Stromal cell of bone marrow (primary cell): Measurements from ENCODE around the gene SMARCD2.
A peak's percentile ranks its signal among the peaks of the same experiment; 100 is the strongest.

ENCODE experiments used
- DNase-seq: peaks from one replicate; pipeline ENCODE4 v3.0.0-alpha.2; 2012; ENCODE audit warnings: low read depth

SMARCD2 gene

DNA sequence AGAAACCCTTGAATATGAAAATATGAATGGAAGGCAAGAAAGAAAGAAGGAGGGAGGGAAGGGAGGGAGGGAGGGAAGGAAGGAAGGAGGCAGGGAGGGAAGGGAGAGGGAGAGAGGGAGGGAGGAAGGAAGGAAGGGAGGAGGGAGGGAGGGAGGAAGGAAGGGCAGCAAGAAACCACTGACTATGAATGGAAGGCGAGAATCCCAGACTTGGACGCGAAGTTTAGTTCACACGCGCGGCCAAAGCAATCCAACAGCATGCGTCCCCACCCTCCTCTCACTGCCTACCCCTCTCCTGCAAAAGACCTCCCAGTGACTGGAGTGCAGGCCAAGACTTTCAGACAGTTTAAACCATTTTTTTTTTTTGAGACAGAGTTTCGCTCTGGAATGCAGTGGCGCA, 7.9 kb upstream of the SMARCD2 start:
- DNase-seq: no peak

DNA sequence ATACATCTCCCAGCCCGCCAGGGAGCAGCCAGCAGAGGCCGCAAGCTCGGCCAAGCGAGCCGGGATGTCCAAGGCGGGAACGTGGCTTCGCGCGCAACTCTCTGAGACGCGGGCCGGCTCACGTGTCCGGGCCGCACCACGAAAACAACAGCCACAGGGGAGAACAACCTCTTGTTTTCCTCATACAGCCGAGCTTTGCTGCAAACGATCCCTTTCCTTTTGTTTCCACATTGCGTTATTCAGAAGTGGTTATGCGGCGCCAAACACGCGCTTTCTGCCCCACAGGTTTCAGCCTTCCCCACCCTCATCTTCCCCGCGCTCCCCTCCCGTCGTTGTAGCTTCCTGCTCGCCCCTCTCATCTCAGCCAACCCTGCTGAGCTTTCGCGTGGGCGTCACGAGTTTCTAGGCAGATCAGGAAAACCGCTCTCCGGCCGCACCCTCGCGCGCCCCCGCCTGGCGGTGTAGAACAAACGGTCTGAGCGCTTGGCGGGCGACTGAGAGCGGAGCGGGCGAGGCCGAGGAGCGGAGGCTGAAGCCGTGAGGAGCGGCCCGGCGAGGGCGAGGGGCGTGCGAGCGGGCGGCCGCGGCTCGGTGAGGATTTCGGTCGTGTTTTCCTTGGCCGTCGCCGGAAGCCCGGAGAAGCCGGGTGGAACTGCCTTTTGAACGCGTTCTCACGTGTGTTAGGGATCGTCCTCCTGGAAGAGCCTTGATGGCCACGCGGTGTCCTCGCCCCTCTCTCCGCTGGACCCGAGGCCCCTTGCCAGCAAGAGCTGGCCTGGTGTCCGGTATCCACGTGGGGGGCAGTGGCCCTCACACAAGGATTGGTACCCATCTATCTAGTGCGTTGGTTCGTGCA, 6.6 kb upstream of the SMARCD2 start:
- DNase-seq: peak; percentile 77

DNA sequence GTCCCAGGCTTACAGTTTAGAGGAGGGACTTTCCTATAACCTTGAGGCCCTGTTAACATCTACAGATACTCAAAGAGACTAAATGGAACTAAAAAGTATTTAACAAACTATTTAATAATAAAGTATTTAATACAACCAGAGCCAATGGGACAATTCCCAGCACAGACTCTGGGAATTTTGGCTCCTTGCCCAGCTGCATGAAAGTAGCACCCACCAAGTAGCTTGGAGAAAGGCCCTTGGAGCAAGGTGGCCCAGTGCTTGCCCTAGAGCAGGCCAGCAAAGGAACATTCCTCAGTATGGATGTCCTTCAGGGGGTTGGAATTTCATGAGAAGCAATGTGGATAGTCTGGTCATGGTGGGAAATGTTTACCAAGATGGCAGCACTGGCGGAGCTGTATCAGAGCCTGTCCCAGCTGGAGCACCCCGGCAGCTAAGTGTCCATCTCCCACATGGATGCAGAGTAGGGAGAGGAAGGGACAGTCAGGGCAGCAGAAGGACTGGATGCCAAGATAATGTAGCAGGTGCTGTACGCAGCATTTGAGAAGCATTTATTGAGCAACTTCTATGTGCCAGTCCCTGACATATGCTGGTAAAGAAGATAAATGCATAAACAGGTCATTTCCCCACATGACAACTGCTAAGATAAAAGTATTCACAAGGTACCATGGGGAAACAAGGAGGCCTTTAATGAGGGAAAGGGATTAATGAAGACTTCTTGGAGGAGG, 5.2 kb upstream of the SMARCD2 start:
- DNase-seq: no peak

DNA sequence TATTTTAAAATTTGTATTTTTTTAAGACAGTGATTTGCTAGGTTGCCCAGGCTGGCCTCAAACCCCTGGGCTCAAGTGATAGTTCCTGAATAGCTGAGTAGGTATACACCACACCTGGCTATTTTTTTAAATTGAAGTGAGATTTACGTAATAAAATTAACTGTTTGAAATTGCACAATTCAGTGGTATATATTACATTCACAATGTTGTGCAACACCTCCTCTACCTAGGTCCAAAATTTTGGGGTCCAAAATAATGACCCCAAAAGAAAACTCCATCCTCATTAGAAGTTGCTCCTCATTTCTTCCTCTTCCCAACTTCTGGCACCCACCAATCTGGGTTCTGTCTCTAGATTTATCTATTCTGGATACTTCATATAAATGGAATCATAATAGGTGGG, 3.0 kb upstream of the SMARCD2 start:
- DNase-seq: no peak

DNA sequence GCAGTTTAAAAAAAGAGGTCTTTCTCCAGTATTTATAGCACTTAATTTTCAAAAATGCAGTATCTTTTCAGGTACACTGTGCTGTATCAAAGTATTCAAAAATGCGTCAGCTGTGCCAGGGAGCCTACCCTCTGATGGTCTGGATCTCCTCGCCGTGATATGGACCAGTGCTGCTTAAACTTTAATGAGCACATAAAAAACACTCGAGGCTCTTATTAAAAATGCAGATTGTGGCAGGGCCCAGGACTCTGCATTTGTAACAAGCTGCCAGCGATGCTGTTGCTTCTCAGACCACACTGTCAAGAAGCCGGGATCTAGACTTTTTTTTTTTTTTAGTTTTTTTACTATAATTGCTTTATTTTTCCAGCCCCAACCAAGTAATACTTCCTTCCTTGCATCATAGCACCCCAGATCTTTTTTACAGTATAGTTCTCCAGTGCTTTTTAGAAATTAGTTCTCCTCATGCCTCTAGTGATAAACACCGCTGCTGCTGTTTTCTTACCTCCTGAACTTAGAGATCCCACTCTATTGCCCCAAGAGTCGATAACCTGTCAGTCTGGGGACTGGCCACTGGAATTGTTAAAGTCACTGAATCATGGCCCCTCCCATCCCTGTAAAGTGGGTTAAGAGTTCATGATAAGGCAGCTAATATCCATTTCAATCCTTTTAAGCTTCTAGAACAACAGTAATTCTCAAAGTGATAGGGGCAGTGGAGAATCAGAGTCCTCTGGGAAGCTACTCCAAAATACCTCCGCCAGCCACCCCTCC, 1.6 kb upstream of the SMARCD2 start:
- no peak for DNase-seq

DNA sequence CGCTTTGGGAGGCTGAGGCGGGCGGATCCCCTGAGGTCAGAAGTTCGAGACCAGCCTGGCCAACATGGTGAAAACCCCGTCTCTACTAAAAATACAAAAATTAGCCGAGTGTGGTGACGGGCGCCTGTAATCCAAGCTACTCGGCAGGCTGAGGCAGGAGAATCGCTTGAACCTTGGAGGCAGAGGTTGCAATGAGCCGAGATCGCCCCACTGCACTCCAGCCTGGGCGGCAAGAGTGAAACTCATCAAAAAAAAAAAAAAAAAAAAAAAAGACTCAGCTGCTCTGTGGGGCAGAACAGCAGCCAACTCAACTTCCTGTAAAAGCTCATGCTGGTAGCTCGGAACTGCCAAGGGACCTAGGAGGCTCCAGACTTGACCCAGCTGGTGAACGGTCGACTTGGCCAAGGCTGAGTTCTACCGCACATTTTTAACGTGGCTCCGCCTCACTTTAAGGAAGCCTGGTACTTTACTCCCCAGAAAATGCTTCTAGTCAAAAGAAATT, 953 bp upstream of the SMARCD2 start:
- peak; percentile 77 for DNase-seq

DNA sequence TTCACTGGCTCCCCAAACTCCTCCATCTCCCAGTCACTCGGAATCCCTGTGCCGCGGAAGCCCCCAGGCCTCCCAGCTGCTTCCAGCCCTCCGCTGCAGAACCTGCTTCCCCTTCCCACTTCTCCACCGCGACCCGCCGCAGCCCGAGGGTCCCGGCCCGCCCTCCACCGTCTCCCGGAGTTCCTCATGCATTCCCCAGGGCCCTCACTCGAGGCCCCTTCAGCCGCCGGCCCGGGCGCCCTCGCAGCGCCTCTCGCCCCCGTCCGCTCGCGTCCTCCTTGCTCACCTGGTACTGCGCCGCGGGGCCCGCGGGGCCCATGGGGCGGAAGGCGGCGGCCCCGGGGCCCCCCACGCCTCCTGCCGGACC, 329 bp downstream of the SMARCD2 start:
- no peak for DNase-seq

DNA sequence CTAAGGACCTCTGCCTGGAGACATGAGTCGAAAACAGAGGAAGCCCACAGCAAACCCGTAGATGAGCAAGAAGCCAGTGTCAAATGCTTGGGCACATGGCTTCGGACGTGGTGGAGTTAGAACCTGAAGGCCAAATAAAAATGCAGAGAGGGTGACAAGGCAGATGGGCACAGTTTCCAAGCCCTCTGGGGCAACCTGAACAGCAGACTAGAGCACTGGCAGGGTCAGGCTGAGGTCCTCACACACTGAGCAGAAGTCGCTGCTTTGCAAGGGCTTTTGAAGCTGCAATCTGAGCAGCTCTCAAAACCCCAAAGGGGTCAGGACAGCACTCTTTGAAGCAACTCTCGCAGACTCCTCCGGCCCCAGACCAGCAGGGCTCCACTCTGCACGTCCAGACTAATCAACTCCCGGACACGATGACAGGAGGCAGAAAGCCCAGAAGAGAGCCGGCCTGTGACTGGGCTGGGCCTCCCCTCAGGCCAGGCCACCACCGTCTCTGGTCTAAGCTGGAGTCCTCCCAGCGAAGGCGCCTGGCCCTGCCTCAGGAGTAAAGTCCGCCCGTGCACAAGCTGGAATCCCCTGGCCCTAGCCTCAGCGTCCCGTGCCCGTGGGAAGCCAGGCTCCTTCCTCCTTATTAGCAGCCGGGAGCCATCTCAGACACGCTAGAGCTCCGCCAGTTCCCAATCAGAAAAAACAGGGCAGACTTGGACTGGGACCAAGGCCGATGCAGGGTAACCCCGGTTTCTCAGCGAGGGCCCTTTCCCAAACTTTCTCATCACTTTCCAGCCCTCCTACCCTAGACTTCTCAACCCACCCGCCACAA, 924 bp downstream of the SMARCD2 start:
- DNase-seq: no peak

DNA sequence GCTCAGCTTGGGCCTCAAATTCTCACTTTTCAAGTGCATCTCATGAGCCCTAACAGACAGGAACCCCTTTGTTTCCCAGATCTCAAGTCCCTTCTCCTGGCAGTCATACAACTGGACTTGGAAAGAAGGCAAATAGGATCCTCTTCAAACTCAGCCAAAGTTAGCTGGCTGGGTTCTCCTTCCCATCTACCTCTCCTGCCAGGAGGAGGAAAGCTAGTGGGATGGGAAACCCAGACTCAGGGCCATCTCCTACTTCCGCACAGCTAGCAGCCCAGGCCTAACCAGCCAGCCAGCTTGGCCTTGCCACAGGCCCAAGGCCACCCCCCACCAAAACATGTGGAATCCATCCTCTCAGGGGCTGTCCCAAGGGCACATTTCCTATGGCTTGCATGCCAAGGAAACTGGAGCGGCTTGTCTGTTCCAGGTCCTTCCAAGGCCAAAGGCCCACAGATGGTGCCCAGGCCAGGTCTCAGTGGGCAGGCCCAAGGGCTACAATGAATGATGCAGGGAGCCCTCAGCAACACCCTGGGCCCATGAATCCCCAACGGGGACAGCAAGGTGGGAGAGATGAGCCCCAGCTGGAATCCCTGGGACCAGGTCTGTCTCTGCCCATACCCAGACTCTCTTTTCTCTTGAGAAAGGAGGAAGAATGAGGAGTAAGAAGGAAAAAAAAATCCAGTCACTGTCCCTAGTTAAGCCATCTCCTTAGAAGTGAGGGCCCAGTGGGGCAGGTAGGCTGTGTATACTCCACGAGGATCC, 1.7 kb downstream of the SMARCD2 start:
- DNase-seq: no peak

DNA sequence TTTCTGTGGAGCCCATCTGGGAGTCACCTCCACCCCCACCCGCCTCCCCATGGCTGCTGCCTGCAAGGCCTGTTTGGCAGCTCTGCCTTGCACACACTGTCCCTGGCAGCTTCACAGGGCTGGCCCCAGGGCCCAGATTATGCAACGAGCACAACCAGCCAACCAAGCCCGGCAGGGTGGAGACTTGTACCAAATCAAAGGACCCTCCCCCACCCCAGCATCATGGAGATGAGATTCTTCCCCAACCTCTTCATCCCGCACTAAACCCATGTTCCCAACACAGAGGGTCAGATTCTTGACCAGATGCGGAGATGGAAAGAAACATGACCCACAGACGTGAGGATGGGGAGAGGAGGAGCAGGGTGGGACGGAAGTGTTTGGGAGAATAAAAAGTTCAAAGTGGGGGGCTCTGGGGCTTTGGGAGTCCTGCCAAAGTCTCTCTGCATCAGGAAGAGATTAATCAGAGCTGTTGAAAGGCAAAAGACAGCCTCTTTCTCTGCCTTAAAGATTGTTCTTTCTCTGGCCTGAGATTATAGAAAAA, 3.8 kb downstream of the SMARCD2 start:
- DNase-seq: peak; percentile 63

DNA sequence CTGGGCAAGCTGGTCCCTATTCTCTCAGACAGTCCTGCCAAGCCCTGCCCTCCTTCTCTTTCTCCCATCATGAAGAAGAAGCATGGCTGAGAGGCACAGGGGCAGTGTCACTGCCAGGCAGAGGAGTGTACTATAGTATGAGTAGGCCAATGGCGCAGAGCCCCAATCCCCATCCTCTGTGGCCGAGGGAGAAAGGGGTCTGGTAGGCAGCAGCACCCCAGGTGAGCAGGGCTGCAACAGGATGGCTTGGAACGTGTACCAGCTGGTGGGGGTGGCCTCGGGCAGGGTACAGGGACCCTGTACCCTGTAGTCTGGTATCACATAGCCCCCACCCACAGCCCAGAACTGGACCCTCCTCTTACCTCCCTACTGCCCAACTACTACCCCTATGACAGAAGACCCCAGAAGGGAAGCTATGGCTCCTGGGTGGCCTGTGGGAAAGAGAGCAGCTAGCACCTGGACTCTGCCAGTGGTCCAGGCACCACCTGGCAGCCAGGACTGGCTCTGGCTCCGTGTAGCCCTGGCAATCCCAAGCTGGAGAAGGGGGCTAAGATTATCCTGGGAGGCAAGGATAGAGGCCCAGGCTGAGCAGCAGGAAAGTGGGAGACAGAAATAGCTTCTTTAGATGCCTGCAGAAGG, 4.4 kb downstream of the SMARCD2 start:
- DNase-seq: no peak

DNA sequence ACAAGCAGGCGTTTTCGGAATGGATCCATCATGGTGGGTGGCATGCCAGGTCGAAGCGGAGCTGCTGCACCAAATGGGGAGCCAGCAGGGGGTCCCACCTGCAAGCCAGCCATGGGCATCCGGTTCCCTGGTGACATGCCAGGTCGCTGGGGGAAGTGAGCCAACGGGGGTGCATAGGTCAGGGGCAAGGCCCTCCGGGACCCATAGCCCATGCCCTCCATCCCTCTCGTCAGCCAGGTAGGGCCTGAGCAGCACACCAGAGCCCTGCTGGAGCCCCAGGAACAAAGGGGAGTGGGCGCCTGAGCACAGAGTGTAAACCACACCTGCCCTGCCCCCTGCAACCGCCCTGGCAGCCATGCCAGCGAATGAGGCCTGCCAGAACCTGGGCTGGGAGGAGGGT, 5.0 kb downstream of the SMARCD2 start:
- DNase-seq: no peak

DNA sequence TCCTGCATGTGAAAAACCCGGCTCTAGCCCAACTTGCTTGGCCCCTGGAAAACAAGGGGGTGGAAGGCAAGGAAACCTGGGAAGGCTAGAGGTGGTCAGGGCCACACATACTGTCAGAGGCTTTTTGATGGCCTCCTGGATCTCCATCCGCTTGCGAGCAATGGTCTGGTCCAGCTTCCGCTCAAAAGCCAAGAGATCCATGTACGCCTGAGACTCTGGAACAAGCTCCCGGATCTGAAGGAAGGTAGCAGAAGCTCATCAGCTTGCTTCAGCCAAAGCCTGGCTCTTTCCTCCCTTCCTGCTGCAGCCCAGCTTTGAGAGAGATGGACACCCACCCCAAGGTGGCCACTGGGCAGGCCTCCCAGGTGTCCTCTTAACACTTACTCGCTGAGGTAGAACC, 5.7 kb downstream of the SMARCD2 start:
- DNase-seq: no peak

DNA sequence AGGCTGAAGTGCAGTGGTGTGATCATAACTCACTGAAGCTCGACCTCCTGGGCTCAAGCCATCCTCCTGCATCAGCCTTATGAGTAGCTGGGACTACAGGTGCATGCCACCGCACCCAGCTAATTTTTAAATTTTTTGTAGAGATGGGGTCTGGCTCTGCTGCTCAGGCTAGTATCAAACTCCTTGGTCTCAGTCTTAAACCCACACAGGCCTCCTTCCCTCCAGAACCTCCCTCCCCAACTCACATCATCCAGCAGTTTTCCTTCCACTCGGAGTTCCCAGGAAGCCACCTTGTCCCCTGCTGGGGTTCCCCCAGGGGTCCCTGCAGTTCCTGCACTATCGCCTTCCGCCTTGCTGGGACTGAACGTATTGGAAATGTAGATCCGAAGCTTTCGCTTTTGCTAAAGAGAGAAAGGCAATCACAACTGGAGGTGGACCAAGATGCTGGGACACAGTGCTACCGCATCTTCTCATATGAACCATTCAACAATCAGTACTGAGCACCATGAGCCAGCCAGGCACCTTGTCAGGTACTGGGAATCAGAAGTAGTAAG, 7.2 kb downstream of the SMARCD2 start:
- DNase-seq: no peak

DNA sequence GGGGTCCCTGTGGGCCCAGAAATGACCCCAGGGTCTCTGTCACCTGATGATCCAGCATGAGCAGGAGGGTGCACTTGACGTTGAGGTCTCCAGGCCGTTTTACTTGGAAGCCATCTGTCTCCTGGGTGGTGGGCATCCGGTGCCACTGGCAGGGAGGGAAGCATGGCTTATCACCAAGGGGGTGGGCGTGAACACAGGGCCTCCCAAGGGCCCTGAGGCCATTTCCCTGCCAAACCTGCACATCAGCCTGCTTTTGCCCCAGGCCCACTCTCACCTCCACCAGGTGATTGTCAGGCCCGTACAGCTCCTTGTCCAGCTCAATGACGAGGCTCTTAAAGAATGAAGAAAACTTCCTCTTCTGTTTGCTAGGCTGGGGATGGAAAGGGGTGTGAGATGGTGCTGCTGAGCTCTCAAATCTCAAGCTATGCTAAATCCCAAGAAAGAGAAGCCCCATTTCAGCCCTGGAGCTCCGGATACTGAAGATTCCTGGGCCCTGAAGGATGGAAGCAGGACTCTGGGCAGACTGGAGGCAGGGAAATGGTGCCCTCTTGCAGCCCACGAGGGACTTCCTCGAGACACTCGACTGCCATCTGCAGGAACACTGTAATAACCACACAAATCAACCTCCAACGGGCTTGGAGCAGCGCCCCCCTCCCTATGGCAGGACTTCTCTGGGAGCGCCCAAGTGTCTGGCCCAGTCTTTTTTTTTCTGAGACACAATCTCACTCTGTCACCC, 7.9 kb downstream of the SMARCD2 start:
- peak; percentile 62 for DNase-seq

DNA sequence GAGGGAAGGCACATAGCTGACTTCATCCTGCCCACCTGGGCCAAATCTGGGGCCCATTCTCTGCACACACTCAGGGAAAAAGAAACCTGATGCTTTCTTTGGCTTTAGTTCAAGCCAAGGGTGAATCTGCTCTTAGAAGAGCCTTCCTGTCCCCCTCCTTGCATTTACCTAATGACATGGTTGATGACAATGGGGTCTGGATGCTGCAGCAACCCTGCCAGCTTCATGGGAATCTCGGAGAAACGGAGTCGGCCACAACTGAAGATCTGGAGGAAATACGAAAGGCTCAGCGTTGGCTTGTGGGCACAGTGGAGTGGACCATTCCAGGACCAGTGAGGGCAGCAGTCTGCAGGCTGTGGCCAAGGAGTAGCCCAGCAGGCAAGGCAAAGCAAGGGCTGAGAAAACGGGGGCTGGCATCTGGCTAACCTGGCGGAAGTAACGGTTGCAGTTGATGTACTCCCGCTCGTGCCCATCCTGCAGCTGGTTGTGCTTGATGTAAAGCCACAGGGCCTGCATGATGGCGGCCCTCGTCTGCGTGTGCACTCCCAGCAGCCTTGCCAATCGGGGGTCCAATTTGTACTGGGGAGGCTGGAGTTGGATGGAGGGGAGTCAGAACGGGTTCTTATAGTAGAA, 8.6 kb downstream of the SMARCD2 start:
- DNase-seq: no peak

DNA sequence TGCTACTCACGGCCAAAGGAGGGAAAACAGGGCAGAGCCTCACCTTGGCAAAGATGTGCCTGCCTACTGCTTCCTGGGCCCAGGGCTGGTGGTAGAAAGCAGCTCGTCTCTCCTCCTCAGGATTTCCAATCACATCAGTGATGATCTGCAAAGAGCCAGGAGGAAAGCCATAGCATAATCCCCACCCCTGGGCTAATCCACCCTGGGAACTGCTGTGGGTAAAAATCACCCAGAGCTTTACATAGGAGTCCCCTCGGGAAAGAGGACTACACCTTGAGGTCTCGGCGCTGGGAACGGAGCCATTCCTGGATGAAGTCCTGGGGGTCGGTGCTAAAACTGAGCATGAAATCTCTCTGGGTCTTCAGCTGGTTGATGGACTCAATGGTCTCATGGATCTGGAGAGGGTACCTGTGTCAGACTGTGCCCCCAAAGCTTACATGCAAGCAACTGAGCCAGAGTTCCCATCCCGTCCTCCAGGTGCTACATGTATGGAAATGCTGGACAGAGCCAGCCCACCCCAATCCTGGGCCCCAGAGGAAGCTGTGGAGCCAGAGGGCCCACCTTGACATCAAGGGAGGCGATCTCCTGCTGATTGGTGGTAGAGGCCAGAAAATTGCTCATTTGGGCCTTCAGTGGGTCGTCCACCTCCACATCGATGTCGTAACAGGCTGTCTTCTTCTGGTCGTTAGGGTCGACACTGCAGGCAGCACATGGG, 9.3 kb downstream of the SMARCD2 start:
- no peak for DNase-seq

DNA sequence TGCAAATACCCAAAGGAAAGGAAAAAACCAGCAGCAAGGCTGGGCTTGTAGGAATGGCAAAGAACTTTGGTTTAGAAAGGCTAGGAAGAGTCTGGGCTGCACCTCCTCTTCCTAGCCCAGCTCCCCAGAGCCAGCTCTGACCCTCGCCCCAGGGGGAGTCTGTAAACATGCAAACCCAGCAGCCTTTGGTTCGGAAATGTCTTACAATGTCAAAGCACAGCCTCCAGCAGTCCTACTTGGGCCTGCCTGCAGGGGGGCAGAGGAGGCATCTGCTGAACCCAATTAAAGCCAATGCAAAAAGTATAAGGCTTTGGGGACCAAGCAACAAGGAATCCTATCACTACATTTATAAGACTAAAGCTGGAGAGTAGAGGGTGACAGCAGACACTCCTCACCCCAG, 10.0 kb downstream of the SMARCD2 start:
- DNase-seq: no peak
